Kasumi-1 (cell line): ENCODE measurements around the gene GPR176.
"Not testable (repeated sequence)": the region's sequence is repeated elsewhere in the genome, so short reads cannot be mapped to it uniquely, and the experiment has no call there.

Experiments
- DNase-seq, 2 experiments: peaks; one replicate each; lab custom pipeline; 2025; lab: John Stamatoyannopoulos, UW

Gene GPR176

GRCh38 chr15:39936187-39936586, 16.1 kb upstream of the GPR176 start:
- no peak for DNase-seq

GRCh38 chr15:39935241-39935640, 15.2 kb upstream of the GPR176 start:
- DNase-seq, result no peak

GRCh38 chr15:39934397-39935071, 14.5 kb upstream of the GPR176 start:
- DNase-seq, result peak in 1 of 2 experiments; percentile 5

- DNase-seq, result no peak
Observed at GRCh38 chr15:39931615-39932014, 11.5 kb upstream of the GPR176 start.

GRCh38 chr15:39926526-39926925, 6.5 kb upstream of the GPR176 start:
- no peak for DNase-seq

GRCh38 chr15:39925112-39925842, 5.2 kb upstream of the GPR176 start:
- no peak for DNase-seq

GRCh38 chr15:39924437-39924836, 4.4 kb upstream of the GPR176 start:
- DNase-seq, result no peak

- DNase-seq, result no peak
Observed at GRCh38 chr15:39922462-39923092, 2.5 kb upstream of the GPR176 start.

GRCh38 chr15:39921274-39921638, 1.2 kb upstream of the GPR176 start:
- DNase-seq, result no peak

- DNase-seq, result peak; percentile 8 to 28
Observed at GRCh38 chr15:39920510-39921273, 626 bp upstream of the GPR176 start.

- no peak for DNase-seq
Observed at GRCh38 chr15:39919411-39919747, 687 bp downstream of the GPR176 start.

- no peak for DNase-seq
Observed at GRCh38 chr15:39918688-39919385, 1.2 kb downstream of the GPR176 start.

- DNase-seq, result peak in 1 of 2 experiments; percentile 4
Observed at GRCh38 chr15:39914977-39915376, 5.1 kb downstream of the GPR176 start.

- no peak for DNase-seq
Observed at GRCh38 chr15:39909007-39909406, 11.1 kb downstream of the GPR176 start.

- DNase-seq, result no peak
Observed at GRCh38 chr15:39908186-39908585, 11.9 kb downstream of the GPR176 start.

GRCh38 chr15:39907216-39907615, 12.8 kb downstream of the GPR176 start:
- DNase-seq, result no peak

GRCh38 chr15:39904115-39904514, 16.0 kb downstream of the GPR176 start:
- no peak for DNase-seq

- no peak for DNase-seq
Observed at GRCh38 chr15:39898317-39898716, 21.7 kb downstream of the GPR176 start.

- no peak for DNase-seq
Observed at GRCh38 chr15:39896846-39897245, 23.2 kb downstream of the GPR176 start.

- DNase-seq, result no peak
Observed at GRCh38 chr15:39896101-39896500, 24.0 kb downstream of the GPR176 start.

GRCh38 chr15:39893051-39893450, 27.0 kb downstream of the GPR176 start:
- DNase-seq, result not testable (repeated sequence)

GRCh38 chr15:39892418-39892817, 27.6 kb downstream of the GPR176 start:
- DNase-seq, result no peak
